Right renal cortex interstitium (tissue), 3 donors: ENCODE data around the gene GGT6. TPM values are rescaled to one million over a fixed set of nuclear protein-coding genes. Genes with fewer than 3 reads are reported as not detected.
A peak's percentile ranks its signal among the peaks of the same experiment; 100 is the strongest.

Experiments
- DNase-seq, 3 donors: peaks; one replicate each; pipeline ENCODE4 v3.0.0-alpha.2; 2013; ENCODE audit warnings: low read depth in 3 of 3, low spot score in 2 of 3
- polyA plus RNA-seq, 3 donors: library from polyadenylated mRNA; unstranded; fragments of 120-200 nt; gene quantifications; one replicate each; pipeline ENCODE4 v1.2.1, GENCODE V29; 2013; ENCODE audit not compliant: insufficient read length in 3 of 3

The GGT6 gene
- polyA plus RNA-seq, 3 donors, result 6.1 to 8.6 (median 7.1) TPM

- no peak for DNase-seq
Measured at GRCh38 chr17:4576729-4577322, 16.4 kb upstream of the GGT6 start.

GRCh38 chr17:4576161-4576558 is 15.8 kb upstream of the GGT6 start:
- no peak for DNase-seq

GRCh38 chr17:4574448-4575045 is 14.2 kb upstream of the GGT6 start:
- no peak for DNase-seq

GRCh38 chr17:4573669-4574068 is 13.3 kb upstream of the GGT6 start:
- DNase-seq, result no peak

GRCh38 chr17:4573115-4573514 is 12.7 kb upstream of the GGT6 start:
- no peak for DNase-seq

GRCh38 chr17:4572131-4572530 is 11.8 kb upstream of the GGT6 start:
- DNase-seq, result no peak

GRCh38 chr17:4569591-4569990 is 9.2 kb upstream of the GGT6 start:
- no peak for DNase-seq

DNA sequence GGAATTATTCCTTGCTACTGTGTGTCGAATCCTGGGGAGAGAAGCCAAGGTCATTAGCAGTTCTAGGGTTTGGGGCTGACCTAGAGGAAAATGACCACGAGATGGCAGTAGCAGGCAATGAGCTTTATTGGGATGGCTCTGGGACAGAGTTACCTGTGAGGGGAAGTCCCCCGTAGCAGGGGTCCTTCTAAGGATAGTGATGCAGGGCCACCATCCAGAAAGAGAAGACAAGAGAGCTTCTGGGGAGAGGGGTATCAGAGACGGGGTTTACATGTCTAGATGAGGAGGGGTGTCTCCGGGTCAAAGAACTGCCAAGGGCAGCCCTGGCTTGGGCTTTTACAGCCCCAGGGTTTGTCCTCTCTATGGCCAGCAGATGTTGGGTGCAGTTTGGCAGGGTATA is 6.4 kb upstream of the GGT6 start:
- DNase-seq, result peak in 1 of 3 donors; percentile 76

GRCh38 chr17:4565209-4566141 is 5.1 kb upstream of the GGT6 start:
- DNase-seq, result no peak

GRCh38 chr17:4562015-4562969 is 1.9 kb upstream of the GGT6 start:
- DNase-seq, result no peak

GRCh38 chr17:4560837-4561256 is 470 bp upstream of the GGT6 start:
- DNase-seq, result no peak

GRCh38 chr17:4559966-4560365 is 411 bp downstream of the GGT6 start:
- no peak for DNase-seq

DNA sequence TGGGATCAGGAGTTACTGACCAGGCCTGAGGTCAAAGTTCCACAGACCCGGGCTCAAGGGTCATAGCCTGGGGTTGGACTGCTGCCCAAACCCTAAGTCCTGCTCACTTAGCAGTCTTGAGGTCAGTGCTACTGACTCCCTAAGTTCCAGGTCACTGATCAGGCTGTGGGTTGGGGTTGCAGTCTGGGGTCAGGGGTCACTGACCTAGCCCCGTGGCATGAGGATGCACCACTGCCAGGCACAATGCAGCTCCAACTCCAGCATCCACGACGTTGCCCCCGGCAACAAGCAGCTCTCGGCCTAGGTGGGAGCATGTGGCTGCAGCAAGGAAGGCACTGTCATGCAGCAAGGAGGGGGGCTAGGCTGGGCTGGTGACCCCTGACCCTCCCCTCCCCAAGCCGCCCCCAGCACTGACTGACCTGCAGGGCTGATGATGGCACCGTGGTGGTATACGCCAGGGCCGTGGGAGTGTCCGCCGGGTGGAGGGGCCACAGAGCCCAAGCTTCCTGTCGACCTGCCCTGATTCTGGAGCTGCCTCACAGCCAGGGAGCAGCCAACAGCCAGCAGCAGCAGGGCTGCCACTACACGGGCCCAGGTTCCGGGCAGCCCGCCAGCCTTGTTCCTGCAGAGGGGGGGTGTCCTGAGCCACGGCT is 1.1 kb downstream of the GGT6 start:
- DNase-seq, result no peak

GRCh38 chr17:4558347-4558971 is 1.9 kb downstream of the GGT6 start:
- DNase-seq, result no peak

GRCh38 chr17:4557626-4558346 is 2.6 kb downstream of the GGT6 start:
- DNase-seq, result no peak

DNA sequence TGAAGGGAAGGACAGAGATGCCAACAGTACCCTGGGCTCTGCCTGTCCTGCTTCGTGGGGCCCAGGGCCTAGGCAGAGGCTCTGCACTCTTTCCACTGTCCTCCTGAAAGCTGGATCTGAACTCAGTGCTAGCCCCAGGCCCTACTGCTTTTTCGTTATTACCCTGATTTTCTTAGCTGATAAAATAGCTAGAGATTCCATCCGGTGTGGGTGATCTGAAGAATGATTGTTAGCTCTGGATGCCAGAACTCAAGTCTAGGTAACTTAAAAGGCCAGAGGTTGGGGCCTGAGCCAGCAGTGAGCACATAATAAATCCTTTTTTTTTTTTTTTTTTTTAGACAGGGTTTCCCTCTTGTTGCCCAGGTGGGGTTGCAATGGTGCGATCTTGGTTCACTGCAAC is 3.4 kb downstream of the GGT6 start:
- DNase-seq, result no peak

DNA sequence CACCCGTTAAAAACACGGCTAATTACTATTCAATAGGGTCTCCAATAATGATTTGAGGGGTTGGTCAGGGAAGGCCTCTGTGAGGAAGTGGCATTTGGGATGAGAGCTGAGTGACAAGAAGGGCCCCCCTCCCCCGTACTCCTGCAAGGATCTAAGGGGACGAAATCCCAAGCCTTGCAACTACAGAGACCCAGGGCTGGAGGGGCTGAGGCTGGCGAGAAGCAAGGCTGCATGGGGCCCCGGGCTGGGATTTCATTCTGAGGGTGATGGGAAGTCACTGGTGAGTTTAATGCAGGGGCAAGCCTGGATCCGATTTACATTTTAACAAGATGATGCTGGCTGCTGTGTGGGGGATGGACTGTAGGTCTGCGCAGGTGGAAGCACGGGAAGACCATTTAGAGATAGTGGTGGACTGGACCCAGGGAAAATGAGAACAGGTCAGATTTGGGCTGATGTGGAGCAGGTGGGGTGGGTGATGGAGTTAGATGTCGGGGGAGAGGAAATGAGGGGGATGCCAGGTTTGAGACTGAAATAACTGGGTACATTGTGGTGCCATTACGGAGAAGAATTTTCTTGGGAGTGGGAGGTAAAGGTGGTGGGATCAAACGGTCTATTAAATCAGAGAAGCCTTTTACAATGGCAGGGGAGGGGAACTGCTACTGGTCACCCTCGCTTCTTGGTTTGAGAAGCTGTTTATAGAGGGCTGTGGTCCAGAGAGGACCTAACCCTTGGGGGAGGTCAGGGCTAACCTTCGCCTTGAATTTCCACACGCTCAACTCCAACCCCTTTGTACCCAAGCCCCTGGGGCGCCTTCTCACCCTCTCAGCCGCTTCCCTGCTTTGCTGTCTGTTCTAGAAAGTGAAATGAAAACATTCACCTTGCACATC is 4.3 kb downstream of the GGT6 start:
- no peak for DNase-seq
